ENCODE measurements around the gene CCNK. TPM values are rescaled to one million over a fixed set of nuclear protein-coding genes. Genes with fewer than 3 reads are reported as not detected.

CCNK gene
- total RNA-seq, 1 experiment from 2014 or later, result 104 TPM

GRCh38 chr14:99560403-99560802 is 79.2 kb downstream of the CCNK start:
- no peaks in the 10 kb centered on the region for H3K36me3 ChIP-seq (ENCODE audit: control insufficient read depth, insufficient read depth, low read length)
- DNase-seq, result no peak
- ChIA-PET CTCF (no interaction called here), POLR2A (no interaction called here)
- TF ChIP-seq CTCF (IDR thresholded peaks at IDR 0.05; ENCODE audit: insufficient read depth in 1 of 2, low read depth in 1 of 2, low read length in 1 of 2, severe bottlenecking in 1 of 2, unreplicated experiment in 1 of 2), result no peak
- BruUV-seq (replicated peaks), result no TSS peak
- H3K4me1 ChIP-seq, result peaks cover 4% of the 10 kb centered on the region
- no peaks in the 10 kb centered on the region for H3K9me3 Mint-ChIP-seq (ENCODE audit: unreplicated experiment)
- no peak overlapping the region for H3K4me3 ChIP-seq (ENCODE audit: low read depth, low read length)
- no peaks in the 10 kb centered on the region for H3K27me3 Mint-ChIP-seq (ENCODE audit: insufficient read depth, unreplicated experiment)
- peaks cover 6% of the 10 kb centered on the region for H3K4me1 Mint-ChIP-seq (ENCODE audit: low read depth, unreplicated experiment)
- H3K9me3 ChIP-seq, result no peaks in the 10 kb centered on the region
- H3K27ac Mint-ChIP-seq (ENCODE audit: unreplicated experiment), result no peak overlapping the region
- intact Hi-C loops (cut with micrococcal nuclease; ENCODE audit: unreplicated experiment), result loop anchor here (5.0 kb wide), 1 partner anchor 42 kb away; the partner anchor contains the start of gene CCDC85C
- H3K27me3 ChIP-seq (replicated peaks; ENCODE audit: control insufficient read depth, insufficient read depth, low read length), result no peaks in the 10 kb centered on the region
- H3K36me3 Mint-ChIP-seq (ENCODE audit: insufficient read depth, unreplicated experiment), result peaks cover 11% of the 10 kb centered on the region
- H3K4me3 Mint-ChIP-seq (ENCODE audit: unreplicated experiment), result no peak overlapping the region

GRCh38 chr14:99560922-99561683 is 79.9 kb downstream of the CCNK start:
- Mint-ChIP-seq H3K4me1 (ENCODE audit: low read depth, unreplicated experiment) (peaks cover 6% of the 10 kb centered on the region), H3K4me3 (ENCODE audit: unreplicated experiment) (no peak overlapping the region), H3K9me3 (ENCODE audit: unreplicated experiment) (no peaks in the 10 kb centered on the region), H3K27ac (ENCODE audit: unreplicated experiment) (no peak overlapping the region), H3K27me3 (ENCODE audit: insufficient read depth, unreplicated experiment) (no peaks in the 10 kb centered on the region), H3K36me3 (ENCODE audit: insufficient read depth, unreplicated experiment) (peaks cover 11% of the 10 kb centered on the region)
- H3K4me1 ChIP-seq, result 0 out of 2 replicates have a peak, but pooled peaks cover 3% of the 10 kb centered on the region
- ChIA-PET POLR2A (no interaction called here), CTCF (no interaction called here)
- intact Hi-C loops (cut with micrococcal nuclease; ENCODE audit: unreplicated experiment), result loop anchor here (5.0 kb wide), 1 partner anchor 41 kb away; the partner anchor contains the start of gene CCDC85C
- no peak for DNase-seq
- no TSS peak for BruUV-seq (replicated peaks)
- H3K27me3 ChIP-seq (replicated peaks; ENCODE audit: control insufficient read depth, insufficient read depth, low read length), result no peaks in the 10 kb centered on the region
- no peak overlapping the region for H3K4me3 ChIP-seq (ENCODE audit: low read depth, low read length)
- no peaks in the 10 kb centered on the region for H3K36me3 ChIP-seq (ENCODE audit: control insufficient read depth, insufficient read depth, low read length)
- no peaks in the 10 kb centered on the region for H3K9me3 ChIP-seq
- TF ChIP-seq CTCF (IDR thresholded peaks at IDR 0.05; ENCODE audit: insufficient read depth in 1 of 2, low read depth in 1 of 2, low read length in 1 of 2, severe bottlenecking in 1 of 2, unreplicated experiment in 1 of 2), result no peak

GRCh38 chr14:99561864-99562263 is 80.7 kb downstream of the CCNK start:
- no peak overlapping the region for H3K27ac Mint-ChIP-seq (ENCODE audit: unreplicated experiment)
- DNase-seq, result no peak
- no peak for TF ChIP-seq CTCF (IDR thresholded peaks at IDR 0.05; ENCODE audit: insufficient read depth in 1 of 2, low read depth in 1 of 2, low read length in 1 of 2, severe bottlenecking in 1 of 2, unreplicated experiment in 1 of 2)
- Histone ChIP-seq H3K4me1 (peaks cover 5% of the 10 kb centered on the region; the same call in 1 of the 2 replicates), H3K9me3 (no peaks in the 10 kb centered on the region), H3K27me3 (replicated peaks; ENCODE audit: control insufficient read depth, insufficient read depth, low read length) (no peaks in the 10 kb centered on the region), H3K36me3 (ENCODE audit: control insufficient read depth, insufficient read depth, low read length) (no peaks in the 10 kb centered on the region), H3K4me3 (ENCODE audit: low read depth, low read length) (no peak overlapping the region)
- intact Hi-C loops (cut with micrococcal nuclease; ENCODE audit: unreplicated experiment), result loop anchor here (5.0 kb wide), 1 partner anchor 40 kb away; the partner anchor contains the start of gene CCDC85C
- H3K27me3 Mint-ChIP-seq (ENCODE audit: insufficient read depth, unreplicated experiment), result no peaks in the 10 kb centered on the region
- BruUV-seq (replicated peaks), result no TSS peak
- H3K9me3 Mint-ChIP-seq (ENCODE audit: unreplicated experiment), result no peaks in the 10 kb centered on the region
- ChIA-PET POLR2A (no interaction called here), CTCF (no interaction called here)
- H3K4me1 Mint-ChIP-seq (ENCODE audit: low read depth, unreplicated experiment), result peaks cover 8% of the 10 kb centered on the region
- no peak overlapping the region for H3K4me3 Mint-ChIP-seq (ENCODE audit: unreplicated experiment)
- peaks cover 14% of the 10 kb centered on the region for H3K36me3 Mint-ChIP-seq (ENCODE audit: insufficient read depth, unreplicated experiment)

Other genes with a start within 250 kb of the CCNK start
- 0.05 TPM in 1 of 2 replicates, not detected in the other for gene BCL11B, start 209.2 kb upstream of the CCNK start, total RNA-seq (2022)
- gene SETD3, start 550 bp upstream of the CCNK start, total RNA-seq (2022), result 74.3 and 76.2 TPM in 2 replicates
- 69.1 and 76.2 TPM in 2 replicates for gene CCDC85C, start 122.8 kb downstream of the CCNK start, total RNA-seq (2022)
- gene HHIPL1, start 163.7 kb downstream of the CCNK start, total RNA-seq (2022), result 2.1 and 2.9 TPM in 2 replicates
- 0.05 and 0.09 TPM in 2 replicates for gene CYP46A1, start 202.9 kb downstream of the CCNK start, total RNA-seq (2022)

Data from Caco-2 (cell line).